NCI-H510A treated with DMSO at 0.1 percent for 48 hours (cell line): ENCODE measurements around the gene GRIK4.

ENCODE experiments used
- DNase-seq: peaks from one replicate; lab custom pipeline; 2025; lab: John Stamatoyannopoulos, UW

Gene GRIK4

GRCh38 chr11:120882175-120882574 lies 370.6 kb downstream of the GRIK4 start:
- DNase-seq, result no peak

- DNase-seq, result no peak
Measured at GRCh38 chr11:120883404-120884080, 372.0 kb downstream of the GRIK4 start.

DNA sequence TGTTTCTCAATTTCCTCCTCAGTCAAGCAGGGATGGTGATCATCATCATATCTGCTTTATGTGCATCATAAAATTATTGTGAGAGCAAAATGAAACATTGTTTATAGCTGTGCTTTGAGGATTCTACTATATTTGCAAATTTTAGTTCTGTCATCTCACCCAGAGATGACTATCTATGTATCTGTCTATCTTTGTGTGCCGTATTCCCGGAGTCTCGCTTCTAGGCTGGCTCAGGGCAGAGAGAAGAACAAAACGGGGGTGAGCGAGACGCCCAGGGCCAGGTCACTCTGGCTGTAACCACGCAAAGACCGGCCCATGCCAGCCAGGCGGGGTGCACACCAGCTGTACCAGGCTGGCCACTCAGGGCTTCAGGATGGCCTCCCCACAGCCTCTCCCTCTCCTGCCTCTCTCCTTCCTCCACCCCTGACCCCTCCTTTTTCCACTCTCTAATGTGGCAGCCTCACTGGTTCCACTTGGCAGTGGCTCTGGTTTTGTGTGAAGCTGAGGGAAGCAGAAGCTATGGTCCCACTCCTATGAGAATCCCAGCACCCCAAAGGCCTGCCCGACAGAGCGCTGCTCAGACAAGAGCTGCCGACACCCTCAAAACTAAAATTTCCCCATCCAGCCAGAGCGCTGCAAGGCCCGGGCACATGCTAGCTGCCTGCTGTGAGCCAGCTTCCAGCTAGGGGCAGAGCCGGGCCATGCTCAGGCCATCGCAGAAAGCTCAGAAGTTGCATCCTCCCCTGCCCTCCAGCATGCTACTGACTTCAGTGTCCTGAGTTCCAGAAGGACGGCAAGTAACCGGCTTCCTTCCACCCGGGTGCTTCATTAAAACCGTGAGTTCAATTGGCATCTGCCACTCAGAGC lies 372.8 kb downstream of the GRIK4 start:
- no peak for DNase-seq

DNA sequence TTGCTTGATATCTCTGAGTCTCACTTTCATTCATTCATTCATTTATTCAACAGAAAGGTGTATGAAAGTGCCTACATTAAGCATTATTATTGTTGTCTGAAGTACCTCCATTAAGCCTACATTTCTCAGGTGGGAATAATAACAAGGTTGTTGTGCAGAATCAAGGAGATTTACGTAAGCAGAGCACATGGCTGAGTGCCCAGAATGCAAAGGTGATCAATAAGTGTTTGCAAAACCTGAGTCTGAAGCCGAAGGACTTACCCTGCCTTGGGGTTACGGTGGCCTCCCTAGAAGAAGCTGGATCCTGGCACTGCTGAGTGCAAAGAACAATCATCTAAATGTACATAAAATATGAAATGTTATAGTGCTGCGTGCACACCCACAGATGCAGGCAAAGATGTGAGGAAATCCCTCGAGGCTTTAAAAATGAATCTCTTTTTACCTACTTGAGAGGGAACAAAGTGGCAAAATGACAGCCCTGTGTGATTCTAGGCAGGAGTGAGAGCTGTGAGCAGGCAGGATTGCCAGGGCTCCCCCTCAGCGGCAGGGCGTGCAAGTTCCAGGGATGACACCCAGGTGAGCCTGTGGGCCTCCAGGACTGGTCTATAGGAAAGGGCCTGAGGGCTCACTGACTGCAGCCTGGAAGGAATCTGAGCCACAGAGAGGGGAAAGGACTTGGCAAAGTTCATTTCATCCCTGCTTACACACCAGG lies 379.2 kb downstream of the GRIK4 start:
- DNase-seq, result no peak

DNA sequence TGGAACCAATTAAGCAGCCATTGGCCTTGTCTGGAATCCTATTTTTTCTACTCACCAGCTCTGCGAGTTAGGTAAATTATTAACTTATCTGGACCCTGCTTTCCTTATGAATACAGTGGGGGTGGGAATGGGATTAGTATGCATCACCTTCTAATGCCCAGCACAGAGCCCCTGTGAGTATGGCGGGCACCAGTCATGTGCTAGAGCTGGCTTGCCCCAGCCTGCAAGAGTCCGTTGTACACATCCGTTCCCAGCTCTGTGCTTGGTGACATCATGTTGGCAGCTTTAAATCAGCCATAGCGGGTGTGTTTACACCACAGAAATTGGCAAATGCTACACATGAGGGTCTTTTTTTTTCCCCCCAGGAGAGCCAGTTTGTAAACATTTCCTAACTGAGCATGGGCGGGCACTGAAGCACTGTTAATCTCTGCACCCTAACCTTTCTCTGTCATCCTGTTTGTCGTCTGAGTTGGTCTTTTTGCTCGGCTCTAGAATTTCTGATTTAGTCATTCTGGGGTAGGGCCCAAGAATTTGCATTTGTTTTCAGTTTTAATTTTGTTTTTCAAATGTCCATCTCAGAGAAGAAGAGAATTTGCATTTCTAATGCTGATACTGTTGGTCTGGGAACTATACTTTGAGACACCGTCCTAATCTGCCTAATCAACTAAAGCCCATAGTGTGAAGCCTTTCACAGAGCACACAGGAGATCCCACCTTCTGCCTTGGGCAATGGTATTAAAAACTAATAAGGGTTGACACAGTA lies 382.1 kb downstream of the GRIK4 start:
- DNase-seq, result no peak

GRCh38 chr11:120894202-120894985 lies 382.8 kb downstream of the GRIK4 start:
- no peak for DNase-seq

GRCh38 chr11:120896687-120897086 lies 385.1 kb downstream of the GRIK4 start:
- DNase-seq, result no peak

GRCh38 chr11:120898568-120898967 lies 387.0 kb downstream of the GRIK4 start:
- DNase-seq, result no peak

DNA sequence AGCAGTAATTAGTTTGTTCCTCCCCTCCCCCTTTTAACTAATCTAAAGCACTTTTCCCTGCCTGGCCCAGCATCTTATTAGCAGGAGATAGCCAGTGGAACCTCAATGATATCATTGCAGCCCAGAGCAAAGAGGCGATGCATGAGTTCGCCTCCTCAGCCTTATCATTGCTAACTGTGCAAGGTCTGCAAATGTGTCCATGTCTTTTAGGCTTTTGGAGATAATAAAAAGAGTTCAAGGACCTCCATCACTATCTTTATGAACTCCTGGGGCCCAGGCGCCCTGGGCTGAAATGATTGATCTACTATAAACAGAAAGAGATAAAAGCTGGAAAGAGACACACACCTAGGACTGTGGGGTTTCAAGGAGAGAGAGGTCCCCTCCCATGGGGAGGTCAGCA lies 388.2 kb downstream of the GRIK4 start:
- DNase-seq, result no peak

GRCh38 chr11:120900643-120901042 lies 389.1 kb downstream of the GRIK4 start:
- no peak for DNase-seq

DNA sequence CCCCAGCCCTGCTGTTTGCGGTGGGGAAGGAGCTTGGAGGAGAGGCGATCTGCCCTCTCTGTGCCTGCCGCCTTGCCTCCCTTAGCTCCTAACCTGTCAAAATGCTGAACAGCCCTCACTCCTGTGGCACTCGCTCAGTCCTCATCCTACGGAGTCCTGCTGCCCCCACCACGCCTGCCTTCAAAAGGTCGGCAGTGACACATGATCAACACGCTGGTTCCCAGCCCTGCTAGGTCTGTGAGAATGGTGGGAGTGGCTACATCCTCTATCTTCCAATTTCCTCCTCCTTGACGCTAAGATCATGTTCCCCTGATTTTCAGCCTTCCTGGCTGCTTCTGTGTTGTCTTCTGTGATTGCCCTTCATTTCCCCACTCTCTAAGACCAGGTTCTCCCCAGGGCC lies 392.1 kb downstream of the GRIK4 start:
- DNase-seq, result no peak

DNA sequence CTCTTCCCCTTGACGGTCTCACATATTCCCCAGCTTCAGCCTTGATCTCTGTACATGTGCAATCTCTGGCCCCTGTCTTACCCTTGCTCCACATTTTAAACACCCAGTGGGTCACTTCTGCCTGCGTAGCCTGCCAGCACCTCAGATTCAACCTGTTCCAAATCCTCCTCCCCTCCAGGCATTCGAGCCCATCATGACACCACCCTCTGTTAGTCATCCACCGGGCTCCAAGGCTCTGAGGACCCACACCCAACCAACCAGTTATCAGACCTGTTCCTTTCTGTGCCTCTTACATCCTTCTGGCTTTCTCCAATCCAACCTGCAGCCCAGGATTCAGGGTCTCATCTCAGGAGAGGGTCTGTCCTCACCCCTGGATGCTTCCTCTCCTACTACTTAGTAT lies 392.6 kb downstream of the GRIK4 start:
- DNase-seq, result no peak

DNA sequence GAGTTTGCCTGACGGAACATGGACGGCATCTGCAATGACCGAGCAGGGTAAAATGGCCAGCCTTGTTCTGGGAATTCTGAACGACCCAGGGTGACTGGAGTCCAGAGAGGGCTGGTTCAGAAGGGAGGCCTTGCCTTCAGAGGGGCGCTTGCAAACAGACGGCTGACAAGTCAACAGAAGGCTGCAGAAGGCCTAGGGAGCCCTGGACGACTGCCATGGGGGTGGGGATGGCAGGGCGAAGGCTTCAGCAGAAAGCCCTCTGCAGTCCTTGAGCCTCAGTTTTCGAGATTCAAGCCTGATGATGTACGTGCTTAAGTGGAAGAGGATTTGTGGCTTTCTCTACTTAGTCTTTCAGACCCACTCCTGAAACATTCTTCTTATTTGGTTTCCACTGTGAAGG lies 395.2 kb downstream of the GRIK4 start:
- DNase-seq, result no peak

DNA sequence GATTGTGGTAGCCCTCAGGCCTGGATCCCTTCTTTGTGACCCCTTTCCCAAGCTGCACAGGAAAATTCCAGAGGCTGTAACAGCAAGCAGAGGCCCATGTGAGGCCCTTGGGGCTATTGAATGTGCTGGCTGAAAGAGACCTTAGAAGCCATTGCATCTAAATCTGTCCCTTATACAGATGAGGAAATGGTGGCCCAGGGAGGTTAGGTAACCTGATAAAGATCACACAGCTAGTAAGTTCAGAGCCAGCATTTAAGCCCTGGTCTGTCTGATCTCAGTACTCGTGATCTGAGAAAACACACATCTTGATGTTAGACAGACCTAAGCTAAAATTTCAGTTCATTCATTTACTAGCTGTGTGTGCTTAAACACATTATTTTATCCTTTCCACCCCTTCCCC lies 396.4 kb downstream of the GRIK4 start:
- DNase-seq, result no peak

GRCh38 chr11:120908461-120909181 lies 397.1 kb downstream of the GRIK4 start:
- no peak for DNase-seq

- DNase-seq, result no peak
Measured at GRCh38 chr11:120909676-120910416, 398.3 kb downstream of the GRIK4 start.

DNA sequence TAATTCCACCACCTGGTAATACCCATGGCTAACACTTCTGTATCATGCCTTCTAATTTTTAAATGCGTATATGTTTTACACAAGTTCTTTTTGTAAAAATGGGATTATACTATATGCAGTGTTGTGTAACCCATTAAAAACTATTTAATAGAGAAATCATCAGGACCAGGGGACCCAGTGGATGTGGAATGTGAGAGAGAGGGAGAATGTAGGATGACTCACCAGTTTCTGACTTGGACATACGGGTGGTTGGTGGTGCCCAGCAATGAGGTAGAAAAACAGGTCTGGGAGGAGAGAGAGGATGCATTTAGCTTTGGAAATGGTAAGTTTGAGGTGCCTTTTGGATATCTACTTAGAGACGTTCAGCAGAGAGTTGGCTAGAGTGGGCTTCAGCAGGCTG lies 400.4 kb downstream of the GRIK4 start:
- no peak for DNase-seq

DNA sequence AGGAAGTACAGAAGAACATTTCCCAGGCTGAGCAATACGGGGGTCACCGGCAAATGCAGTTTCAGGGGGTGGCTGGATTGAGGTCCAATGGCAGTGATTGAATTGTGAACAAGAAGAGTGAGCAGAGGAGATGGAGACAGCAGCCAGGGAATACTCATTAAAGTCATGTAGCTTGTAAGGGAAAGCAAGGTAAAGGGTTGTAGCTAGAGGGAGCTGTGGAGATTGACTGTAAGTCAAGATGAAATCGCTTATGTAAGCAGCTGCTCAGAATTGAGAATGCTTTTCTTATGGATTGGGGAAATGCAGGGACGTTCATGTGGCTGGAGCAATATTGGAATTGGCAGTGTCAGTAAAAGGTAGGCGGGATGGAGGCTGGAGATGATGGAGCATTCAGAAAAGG lies 401.0 kb downstream of the GRIK4 start:
- no peak for DNase-seq

- no peak for DNase-seq
Measured at GRCh38 chr11:120912915-120913314, 401.4 kb downstream of the GRIK4 start.

DNA sequence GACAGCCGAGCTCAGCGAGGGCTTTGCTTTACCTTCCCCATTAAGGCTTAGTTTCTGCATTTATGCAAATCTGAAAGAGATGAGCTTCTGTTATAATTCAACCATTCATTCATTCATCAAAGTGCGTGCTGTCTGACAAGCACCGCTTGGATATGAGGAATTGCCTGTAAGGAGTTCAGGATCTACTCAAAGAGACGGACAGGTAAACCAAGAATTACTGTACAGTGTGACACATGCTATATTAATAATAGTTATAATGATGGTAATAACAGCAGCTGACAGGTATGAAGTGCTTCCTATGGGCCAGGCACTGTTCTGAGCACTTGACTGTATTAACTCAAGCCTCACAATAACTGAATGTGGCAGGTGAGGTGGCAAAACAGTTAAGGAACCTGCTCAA lies 402.5 kb downstream of the GRIK4 start:
- DNase-seq, result no peak
